GM18907 (cell line): ENCODE measurements around the gene KCND2.
A peak's percentile ranks its signal among the peaks of the same experiment; 100 is the strongest.

Experiments used
- ATAC-seq: cut with Tn5 transposase; IDR thresholded peaks from one replicate; pipeline ENCODE4 v1.9.1; 2021; ENCODE audit warnings: mild to moderate bottlenecking, moderate library complexity; ENCODE audit not compliant: unreplicated experiment

The KCND2 gene

GRCh38 chr7:120480472-120480871 lies 207.5 kb downstream of the KCND2 start:
- no peak for ATAC-seq

DNA sequence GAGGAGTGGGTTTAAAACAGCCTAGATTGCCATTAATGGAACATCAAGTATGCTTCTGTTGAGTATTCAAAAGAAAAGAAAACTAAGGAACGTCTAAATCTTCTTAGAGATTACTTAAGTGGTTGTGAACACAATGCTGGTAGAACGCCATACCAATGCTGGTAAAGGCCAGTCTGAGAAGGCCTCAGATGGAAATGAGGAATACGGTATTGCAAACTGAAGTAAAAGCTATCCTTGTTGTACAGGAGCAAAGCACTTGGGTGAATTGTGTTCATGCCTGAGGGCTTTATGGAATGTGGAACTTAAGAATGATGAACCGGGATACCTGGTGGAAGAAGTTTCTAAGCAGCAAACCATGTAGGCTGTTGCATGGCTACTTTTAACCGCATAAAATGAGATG lies 208.0 kb downstream of the KCND2 start:
- no peak for ATAC-seq

DNA sequence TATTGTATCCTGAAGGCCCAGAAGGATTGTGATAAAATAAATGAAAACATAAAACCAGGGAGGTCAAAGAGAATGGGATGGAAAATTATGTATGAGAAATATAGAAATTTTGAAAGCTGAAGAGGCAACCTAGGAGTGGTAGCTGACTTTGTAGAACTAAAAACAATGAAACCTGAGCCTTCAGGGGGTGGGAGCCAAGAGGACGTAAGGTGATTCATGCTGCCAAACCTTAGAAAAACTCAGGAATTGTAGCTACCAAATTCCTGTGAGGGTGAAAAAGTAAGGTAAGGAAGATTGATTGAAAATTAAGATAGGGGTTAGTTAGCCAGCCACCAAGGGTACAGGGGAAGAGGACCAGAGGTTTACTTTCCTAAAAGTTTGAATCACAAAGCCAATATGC lies 213.2 kb downstream of the KCND2 start:
- ATAC-seq: no peak

- no peak for ATAC-seq
Observed at GRCh38 chr7:120502132-120502531, 229.2 kb downstream of the KCND2 start.

- no peak for ATAC-seq
Observed at GRCh38 chr7:120502825-120503224, 229.8 kb downstream of the KCND2 start.

GRCh38 chr7:120504386-120504785 lies 231.4 kb downstream of the KCND2 start:
- ATAC-seq: no peak

DNA sequence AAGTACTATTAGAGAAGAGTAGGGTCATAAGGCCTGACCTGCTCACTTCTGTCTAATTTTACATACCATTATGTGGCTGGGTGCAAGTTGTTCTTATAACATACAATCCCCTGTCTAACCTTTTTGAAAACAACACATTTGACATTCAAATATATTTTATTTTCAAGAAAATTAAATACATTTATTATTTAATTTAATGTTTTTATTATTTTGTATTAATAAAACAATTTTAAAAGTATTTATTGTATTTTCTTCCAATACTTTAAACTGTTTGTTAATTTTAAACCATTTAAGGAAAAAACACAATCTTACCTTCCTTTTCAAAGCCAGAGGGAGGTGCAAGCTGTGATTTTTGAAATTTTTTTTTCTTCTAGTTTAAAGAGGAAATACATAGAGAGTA lies 232.8 kb downstream of the KCND2 start:
- no peak for ATAC-seq

GRCh38 chr7:120512701-120513100 lies 239.7 kb downstream of the KCND2 start:
- no peak for ATAC-seq

- no peak for ATAC-seq
Observed at GRCh38 chr7:120519224-120519623, 246.2 kb downstream of the KCND2 start.

DNA sequence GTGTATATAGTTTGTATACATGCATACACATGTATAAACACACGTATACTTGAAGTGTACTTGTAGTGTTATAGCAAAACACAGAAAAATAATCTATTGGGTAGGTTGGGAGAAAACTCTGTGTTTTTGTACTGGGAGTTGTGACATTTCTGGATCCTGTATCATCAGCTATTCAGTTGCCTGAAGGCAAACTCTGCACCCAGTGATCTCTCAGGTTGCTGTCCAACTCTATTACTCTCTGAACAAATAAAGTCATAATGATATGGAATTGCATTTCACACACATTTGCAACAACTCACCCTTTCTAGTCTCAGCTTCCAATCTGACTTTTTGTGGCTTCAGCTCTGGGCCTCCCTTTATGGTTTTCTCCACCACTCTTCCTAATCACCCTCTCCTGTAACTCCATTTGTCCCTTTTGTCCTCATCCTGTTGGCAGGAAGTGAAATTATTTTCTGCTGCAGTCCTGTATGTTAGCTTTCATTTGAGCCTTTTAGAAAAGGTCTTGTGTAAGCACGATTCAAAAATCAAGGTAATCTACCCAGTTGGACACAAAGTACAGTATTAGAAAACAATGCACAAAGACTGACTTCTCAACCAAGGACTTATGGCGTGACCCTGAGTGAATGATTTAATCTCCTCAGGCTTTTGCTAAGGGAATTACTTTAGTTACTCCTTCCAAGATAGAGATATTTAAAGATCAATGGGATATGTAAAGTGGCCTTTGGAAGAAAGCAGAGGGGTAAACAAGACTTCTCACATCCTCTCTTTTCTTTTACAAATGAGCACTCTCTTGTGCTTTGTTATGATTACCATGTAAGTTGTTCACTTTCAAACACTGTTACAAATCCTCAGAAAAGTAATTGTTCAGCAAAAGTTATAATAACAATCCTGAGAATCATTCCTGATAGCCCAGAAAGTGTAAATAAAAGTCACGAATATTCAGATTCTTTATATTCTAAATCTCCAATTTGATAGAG lies 249.1 kb downstream of the KCND2 start:
- ATAC-seq: no peak

- no peak for ATAC-seq
Observed at GRCh38 chr7:120523985-120524384, 251.0 kb downstream of the KCND2 start.

GRCh38 chr7:120526902-120527509 lies 254.0 kb downstream of the KCND2 start:
- ATAC-seq: no peak

GRCh38 chr7:120529736-120530135 lies 256.8 kb downstream of the KCND2 start:
- ATAC-seq: no peak

- ATAC-seq: no peak
Observed at GRCh38 chr7:120538335-120538734, 265.4 kb downstream of the KCND2 start.

- no peak for ATAC-seq
Observed at GRCh38 chr7:120539321-120539720, 266.3 kb downstream of the KCND2 start.

GRCh38 chr7:120547605-120548004 lies 274.6 kb downstream of the KCND2 start:
- ATAC-seq: peak; percentile 35

DNA sequence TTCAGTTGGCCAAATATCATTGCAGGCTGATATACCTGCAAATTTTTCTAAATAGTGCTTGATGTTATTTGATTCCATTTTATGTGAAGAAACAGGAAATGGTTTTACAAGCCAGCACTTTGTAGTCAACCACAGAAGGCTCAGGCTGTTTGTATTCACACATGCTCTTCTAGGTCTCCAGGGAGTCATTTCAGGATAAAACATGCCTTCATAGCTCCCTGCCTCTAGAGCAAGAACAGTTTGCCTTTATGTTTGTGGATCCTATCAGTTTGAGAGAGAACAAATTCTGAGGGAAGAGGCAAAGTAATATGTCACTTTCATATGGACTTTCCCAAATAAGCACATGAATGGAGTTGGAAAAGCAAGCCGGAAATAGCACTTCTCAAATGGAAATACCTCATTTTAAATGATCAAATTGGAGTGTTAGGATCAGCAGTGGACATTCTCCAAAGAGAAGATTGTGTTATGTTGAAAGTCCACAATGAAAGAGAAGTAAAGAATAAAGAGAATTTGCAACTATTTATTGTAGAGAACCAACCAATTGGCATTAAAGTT lies 277.6 kb downstream of the KCND2 start:
- ATAC-seq: peak; percentile 57

GRCh38 chr7:120553491-120553890 lies 280.5 kb downstream of the KCND2 start:
- peak; percentile 56 for ATAC-seq

GRCh38 chr7:120554960-120555571 lies 282.1 kb downstream of the KCND2 start:
- ATAC-seq: peak; percentile 68

DNA sequence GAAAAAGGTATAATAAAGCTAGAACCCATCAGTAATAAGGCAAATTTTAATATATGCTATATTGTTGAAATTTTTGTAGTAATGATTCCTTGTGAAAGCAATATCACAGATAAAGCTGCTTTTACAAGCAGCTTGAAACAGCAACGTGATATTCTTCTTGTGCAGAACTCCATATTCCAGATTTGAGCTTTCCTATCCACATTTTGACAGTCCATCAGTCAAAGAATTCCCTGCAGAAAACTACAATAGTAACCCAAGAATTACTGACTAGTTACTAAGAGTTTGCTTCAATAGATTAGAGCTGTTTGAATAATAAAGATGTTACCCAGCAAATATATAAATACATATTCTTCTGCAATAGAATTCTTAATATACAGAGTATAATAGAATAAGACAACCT lies 291.2 kb downstream of the KCND2 start:
- no peak for ATAC-seq

DNA sequence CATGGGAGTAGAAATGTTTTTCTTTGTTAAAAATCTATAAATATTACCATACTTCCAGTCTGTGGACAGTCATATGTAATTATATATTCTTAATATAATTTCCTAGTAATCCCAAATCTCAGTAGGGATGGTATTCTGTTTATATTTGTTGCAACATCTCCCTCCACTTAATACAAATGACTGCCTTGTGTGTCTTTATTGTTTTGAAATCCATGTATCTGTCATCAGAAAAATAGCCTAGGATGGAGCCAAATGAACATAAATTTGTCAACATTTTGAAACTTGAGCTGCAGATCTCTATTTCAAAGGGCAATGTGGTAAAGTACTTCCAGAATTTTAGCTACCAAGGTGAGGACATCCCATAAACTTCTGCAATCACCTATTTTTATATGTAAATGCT lies 294.2 kb downstream of the KCND2 start:
- ATAC-seq: no peak
